K562 (cell line): ENCODE measurements around the gene TIMP4. TPM values are rescaled to one million over a fixed set of nuclear protein-coding genes. Genes with fewer than 3 reads are reported as not detected.

Source experiments
- CBFB ChIP-seq: sonication (generic); formaldehyde crosslinking; IDR thresholded peaks from 2 replicates; pipeline ENCODE4 v1.4.0; 2020; ENCODE audit warnings: mild to moderate bottlenecking, missing genetic modification reagents
- EP400 ChIP-seq: fragments of 450-650 bp; IDR thresholded peaks from 2 replicates; pipeline ENCODE4 v1.6.1; 2017; ENCODE audit warnings: antibody characterized with exemption, mild to moderate bottlenecking, moderate library complexity
- IRF2 ChIP-seq: sonication (generic); formaldehyde crosslinking; IDR thresholded peaks from 2 replicates; pipeline ENCODE4 v1.8.1; 2022; ENCODE audit warnings: mild to moderate bottlenecking, missing genetic modification reagents
- LEF1 ChIP-seq: fragments of 450-650 bp; IDR thresholded peaks from 2 replicates; pipeline ENCODE4 v1.6.1; 2016; ENCODE audit warnings: mild to moderate bottlenecking
- MAZ ChIP-seq, 2 experiments: fragments of 450-650 bp in 1 of 2; sonication (generic) in 1 of 2; formaldehyde crosslinking; IDR thresholded peaks in 1 of 2; conservative IDR thresholded peaks in 1 of 2; 2 replicates each; pipeline versions ENCODE4 v1.4.0 to v1.5.0; 2020; ENCODE audit warnings: mild to moderate bottlenecking in 1 of 2, missing genetic modification reagents in 1 of 2
- RAD21 ChIP-seq, 2 experiments: fragments of 250-450 bp in 1 of 2; fragments of 450-650 bp in 1 of 2; sonication (Bioruptor Pico) in 1 of 2; formaldehyde crosslinking in 1 of 2; IDR thresholded peaks in 1 of 2; conservative IDR thresholded peaks in 1 of 2; 2 replicates each; pipeline versions ENCODE4 v1.4.0 to v1.8.0; 2020 to 2022; ENCODE audit warnings: mild to moderate bottlenecking in 2 of 2, moderate library complexity in 1 of 2
- RBM34 ChIP-seq: fragments of 200-400 bp; formaldehyde crosslinking; IDR thresholded peaks from 2 replicates; pipeline ENCODE4 v1.6.1; 2018; ENCODE audit warnings: low read length, borderline replicate concordance; ENCODE audit not compliant: insufficient read depth
- SRSF9 ChIP-seq: fragments of 200-400 bp; formaldehyde crosslinking; IDR thresholded peaks from 2 replicates; pipeline ENCODE4 v1.6.1; 2017; ENCODE audit warnings: low read depth, low read length, borderline replicate concordance
- ZNF444 ChIP-seq: fragments of 250-450 bp; sonication (Bioruptor Pico); IDR thresholded peaks from 2 replicates; pipeline ENCODE4 v1.4.0; 2020; ENCODE audit warnings: mild to moderate bottlenecking, moderate library complexity
- ZNF592 ChIP-seq: fragments of 450-650 bp; IDR thresholded peaks from 2 replicates; pipeline ENCODE4 v1.6.1; 2017; ENCODE audit warnings: antibody characterized with exemption, mild to moderate bottlenecking
- polyA plus RNA-seq, 8 experiments: library from polyadenylated mRNA; depleted of rRNA in 4 of 8; stranded (reverse) in 5 of 8; unstranded in 3 of 8; fragments of >200 nt; fragmentation: Nextera tagmentation in 2 of 8; fragmentation: Illumina TruSeq in 1 of 8; extraction: Ambion mirVana in 2 of 8; extraction: Trizol in 1 of 8; gene quantifications; 2 replicates each; pipeline versions ENCODE4 v1.2.1 to v1.2.3, GENCODE V29; 2011 to 2014; ENCODE audit warnings: inconsistent platforms in 1 of 8, missing spikeins in 1 of 8
- total RNA-seq, 7 experiments: library from RNA; depleted of rRNA in 6 of 7; stranded (reverse); fragments of >200 nt in 6 of 7; fragmentation: Illumina TruSeq in 2 of 7; extraction: Trizol in 2 of 7; gene quantifications; 2 replicates each; pipeline versions ENCODE4 v1.2.1 to v1.2.3, GENCODE V29; 2011 to 2021; ENCODE audit warnings: low replicate concordance in 1 of 7

The TIMP4 gene
- total and polyA plus RNA-seq, 9 of the 15 experiments (the other 6 are each of a cell fraction or from before 2014, with no cell fraction given): 0.03 to 0.07 TPM; not detected in 7

GRCh38 chr3:12139111-12139511, 19.6 kb downstream of the TIMP4 start (continued):
- TF ChIP-seq MAZ (CRISPR knock-in tag; conservative IDR thresholded peaks at IDR 0.05 in 1 of 2, IDR thresholded peaks at IDR 0.05 in 1 of 2) (peak in 1 of 2 experiments; percentile 50; a peak in 1 of 4 replicates), IRF2 (no peak), SRSF9 (no peak), RAD21 (CRISPR knock-in tag; conservative IDR thresholded peaks at IDR 0.05 in 1 of 2, IDR thresholded peaks at IDR 0.05 in 1 of 2) (peak; percentile 97), RBM34 (no peak), CBFB (CRISPR knock-in tag) (no peak), ZNF444 (CRISPR knock-in tag) (no peak), EP400 (no peak), ZNF592 (no peak), LEF1 (no peak)
- TF ChIP-seq, all 486 proteins: peak for 10
